ENCODE results near the gene DSTN.

DNA sequence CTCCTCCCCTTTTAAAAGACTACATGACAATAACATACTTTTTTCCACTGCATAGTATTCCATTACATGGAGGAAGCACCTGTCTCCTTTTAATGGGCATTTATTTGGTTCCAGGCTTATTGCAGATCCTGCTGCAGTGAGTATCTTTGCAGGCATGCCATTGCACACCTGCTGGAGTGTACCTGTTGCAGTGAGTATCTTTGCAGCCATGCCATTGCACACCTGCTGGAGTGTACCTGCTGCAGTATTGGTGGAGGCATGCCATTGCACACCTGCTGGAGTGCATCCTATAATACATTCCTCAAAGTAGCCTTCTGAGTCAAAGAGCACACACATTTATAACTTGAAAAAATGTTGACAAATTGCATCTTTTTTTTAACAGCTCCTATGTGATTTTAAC is 40.3 kb upstream of the DSTN start:
- TF ChIP-seq POLR2A (IDR thresholded peaks at IDR 0.05) = no peak
- TF ChIP-seq, protein P1, sequence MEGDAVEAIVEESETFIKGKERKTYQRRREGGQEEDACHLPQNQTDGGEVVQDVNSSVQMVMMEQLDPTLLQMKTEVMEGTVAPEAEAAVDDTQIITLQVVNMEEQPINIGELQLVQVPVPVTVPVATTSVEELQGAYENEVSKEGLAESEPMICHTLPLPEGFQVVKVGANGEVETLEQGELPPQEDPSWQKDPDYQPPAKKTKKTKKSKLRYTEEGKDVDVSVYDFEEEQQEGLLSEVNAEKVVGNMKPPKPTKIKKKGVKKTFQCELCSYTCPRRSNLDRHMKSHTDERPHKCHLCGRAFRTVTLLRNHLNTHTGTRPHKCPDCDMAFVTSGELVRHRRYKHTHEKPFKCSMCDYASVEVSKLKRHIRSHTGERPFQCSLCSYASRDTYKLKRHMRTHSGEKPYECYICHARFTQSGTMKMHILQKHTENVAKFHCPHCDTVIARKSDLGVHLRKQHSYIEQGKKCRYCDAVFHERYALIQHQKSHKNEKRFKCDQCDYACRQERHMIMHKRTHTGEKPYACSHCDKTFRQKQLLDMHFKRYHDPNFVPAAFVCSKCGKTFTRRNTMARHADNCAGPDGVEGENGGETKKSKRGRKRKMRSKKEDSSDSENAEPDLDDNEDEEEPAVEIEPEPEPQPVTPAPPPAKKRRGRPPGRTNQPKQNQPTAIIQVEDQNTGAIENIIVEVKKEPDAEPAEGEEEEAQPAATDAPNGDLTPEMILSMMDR (IDR thresholded peaks at IDR 0.05) = no peak
- no peak for TF ChIP-seq POLR2AphosphoS5 (IDR thresholded peaks at IDR 0.05)
- TF ChIP-seq EP300 (IDR thresholded peaks at IDR 0.05) = no peak

All from gastroesophageal sphincter (tissue), 3 donors.